Activated naive CD4-positive, alpha-beta T cell treated with Interleukin-2 at 50 U/mL for 16 hours (primary cell): Measurements from ENCODE around the gene PPP4R2.
"Not testable (repeated sequence)": the region's sequence is repeated elsewhere in the genome, so short reads cannot be mapped to it uniquely, and the experiment has no call there.

Source experiments
- DNase-seq: peaks from one replicate; pipeline ENCODE4 v3.0.0-alpha.2; 2020

PPP4R2 gene

DNA sequence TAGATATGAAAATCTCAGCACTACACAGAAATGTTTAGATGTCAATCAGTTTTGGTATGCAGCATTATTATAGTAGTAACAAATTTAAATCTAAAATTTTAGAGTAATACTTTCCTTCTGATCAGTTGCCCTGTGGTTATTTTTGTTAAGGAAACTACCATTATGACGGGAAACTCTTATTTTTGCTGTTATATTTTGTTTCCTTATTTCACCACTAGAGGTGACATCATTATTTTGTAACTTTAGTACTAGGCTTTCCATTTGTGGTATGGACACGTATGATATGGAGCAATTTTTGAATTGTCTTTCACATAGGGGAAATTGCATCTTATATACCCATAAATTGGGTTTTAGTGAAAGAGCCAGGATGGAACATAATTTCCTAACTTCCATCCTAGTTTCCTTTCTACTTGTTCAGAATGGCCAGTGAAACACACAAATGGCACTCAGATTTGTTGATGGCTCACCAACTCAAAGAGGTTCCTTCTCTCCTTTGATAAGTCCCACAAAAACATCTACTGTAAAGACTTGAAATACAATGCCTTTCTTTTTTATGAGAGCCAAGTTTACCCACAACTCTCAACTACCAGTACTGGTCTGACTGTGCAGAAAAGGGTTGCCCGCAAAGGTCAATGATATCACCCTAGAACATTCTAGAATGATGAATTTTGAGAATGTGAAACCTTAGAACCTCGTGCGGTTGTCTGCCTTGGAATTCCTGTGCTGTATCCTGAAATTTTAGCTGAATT, 19.4 kb upstream of the PPP4R2 start:
- DNase-seq: peak; percentile 28

DNA sequence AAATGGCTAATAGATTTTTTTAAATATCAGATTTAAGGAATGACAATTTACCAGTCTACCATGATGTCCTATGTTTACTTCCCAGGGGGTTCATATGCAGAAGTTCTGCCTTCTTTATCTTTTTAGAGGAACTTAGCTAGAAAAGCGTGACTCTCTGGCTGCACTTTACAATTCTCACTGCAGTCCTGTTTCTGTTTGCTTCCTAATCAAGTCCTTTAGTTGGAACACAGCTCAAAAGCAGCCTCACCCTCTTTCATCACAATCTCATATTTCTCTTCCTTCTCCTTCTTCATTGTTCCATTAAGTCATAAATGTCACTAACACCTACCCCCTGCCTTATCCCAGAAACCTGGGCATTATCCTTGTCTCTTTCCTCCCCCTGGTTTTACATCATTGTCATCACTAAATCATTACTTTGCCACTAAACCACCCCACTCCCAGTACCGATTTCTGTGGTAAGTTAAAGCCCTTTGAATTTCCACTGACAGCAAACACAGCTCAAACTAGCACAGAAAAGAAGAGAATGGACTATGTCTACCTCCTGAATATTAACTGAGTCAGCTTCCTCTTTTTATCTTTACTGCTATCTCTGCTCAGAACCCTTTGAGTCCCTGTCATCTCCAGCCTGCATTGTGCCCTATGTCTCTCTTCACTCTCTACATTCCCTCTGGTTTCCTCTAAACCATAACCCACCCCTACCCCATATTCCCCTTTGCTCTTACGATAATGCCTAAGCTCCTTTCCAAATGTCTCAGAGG, 13.8 kb upstream of the PPP4R2 start:
- no peak for DNase-seq

DNA sequence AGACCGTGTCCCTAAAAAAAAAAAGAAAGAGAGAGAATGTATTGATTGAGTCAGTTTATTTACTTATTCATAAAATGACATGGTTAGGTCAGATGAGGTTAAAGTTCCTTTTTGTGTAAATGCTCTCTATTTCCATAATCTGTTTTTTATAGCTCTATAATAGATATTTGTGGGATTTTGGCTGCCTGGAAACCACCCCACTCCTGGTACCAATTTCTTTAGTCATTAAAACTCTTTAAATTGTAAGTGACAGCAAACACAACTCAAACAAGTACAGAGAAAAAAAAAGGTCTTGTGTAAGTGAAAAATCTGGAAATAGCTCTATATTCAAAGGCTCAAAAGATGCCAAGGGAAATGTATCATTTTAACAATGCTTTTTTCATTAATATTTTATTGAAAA, 11.0 kb upstream of the PPP4R2 start:
- no peak for DNase-seq

DNA sequence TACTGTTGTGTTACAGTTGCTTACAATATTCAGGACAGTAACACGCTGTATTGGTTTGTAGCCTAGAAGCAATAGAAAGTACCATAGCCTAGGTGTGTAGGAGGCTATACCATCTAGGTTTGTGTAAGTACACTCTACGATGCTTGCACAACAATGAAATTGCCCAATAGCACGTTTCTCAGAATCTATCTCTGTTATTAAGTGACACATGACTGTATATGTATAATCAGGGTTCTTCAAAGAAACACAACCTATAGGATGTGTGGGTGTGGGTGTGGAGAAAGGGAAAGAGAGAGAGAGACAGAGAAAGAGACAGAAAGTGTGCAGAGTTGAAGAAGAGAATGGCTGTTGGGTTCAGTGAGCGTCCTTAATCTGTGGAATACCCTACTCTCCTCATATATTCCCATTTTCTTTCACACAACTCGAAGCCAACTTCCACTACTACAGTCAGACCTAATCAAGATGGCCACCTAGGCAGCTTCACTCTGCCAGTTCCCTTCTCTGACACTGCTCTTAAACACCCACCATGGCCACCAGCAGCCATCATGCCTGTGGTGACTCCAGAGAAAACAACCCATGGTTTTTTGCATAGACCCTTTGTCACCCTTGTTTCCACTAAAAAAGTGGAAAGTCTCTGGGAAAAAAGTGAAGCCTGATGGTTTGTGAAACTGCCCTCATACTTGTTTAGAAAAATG, 5.8 kb upstream of the PPP4R2 start:
- no peak for DNase-seq

DNA sequence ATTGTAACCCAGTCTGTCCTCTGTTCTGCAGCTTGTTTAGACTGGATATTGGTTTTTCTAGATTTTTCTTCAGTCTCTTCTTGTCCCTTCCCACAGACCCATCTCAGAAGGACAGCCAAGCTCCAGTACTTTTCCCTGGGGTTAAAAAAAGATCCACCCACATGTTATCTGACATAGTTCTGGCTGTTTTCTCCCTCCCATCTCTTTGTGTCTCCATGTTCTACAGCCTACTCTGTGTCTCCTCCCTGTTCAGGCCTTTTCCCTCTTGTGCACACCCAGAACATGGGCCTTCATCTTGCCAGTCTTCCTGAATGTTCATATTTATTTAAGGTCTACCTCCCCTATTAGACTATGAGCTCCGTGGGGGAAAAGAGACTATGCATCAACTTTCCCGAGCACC, 5.1 kb upstream of the PPP4R2 start:
- DNase-seq: no peak

DNA sequence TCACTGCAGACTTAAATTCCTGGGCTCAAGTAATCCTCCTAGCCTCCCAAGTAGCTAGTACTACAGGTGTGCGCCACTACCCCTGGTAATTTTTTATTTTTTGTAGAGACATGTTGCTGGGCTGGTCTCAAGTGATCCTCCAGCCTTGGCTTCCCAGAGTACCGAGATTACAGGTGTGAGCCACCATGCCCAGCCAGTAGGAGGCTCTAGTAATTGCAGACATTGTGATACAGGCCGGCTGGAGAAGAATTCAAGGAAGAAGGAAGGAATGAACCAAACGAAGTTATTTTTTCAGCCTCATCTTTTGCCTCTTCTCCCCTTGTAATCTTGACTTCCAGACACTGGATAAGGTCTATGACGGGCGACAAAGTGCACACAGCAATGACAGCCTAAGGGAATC, 3.2 kb upstream of the PPP4R2 start:
- DNase-seq: no peak

DNA sequence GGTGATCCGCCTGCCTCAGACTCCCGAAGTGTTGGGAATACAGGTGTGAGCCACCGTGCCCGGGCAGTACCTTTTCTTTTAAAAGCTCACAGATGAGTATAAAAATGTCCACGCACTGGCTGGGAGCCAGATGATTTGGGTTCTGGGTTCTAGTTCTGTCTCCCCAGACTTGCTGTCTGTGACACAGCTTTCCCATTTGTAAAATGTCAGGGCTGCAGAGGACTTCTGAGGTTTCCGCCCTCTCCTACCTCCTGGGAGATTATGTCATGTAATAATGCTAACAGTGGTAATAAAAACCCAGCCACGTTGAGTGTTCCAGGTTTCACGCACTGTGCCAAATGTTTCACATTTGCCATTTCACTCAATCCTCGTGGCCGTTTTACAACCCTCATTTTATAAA, 1.3 kb upstream of the PPP4R2 start:
- no peak for DNase-seq

DNA sequence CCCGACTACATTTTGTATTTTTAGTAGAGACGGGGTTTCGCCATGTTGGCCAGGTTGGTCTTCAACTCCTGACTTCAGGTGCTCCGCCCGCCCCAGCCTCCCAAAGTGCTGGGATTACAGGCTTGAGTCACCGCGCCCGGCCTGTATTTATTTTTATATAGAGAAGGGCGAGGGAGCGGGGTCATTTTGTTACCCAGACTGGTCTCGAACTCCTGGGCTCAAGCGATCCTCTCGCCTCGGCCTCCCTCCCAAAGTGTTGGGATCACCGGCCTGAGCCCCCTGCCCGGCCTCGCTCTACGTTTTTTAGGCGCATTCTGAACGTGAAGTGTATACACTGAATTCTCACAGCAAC, 514 bp upstream of the PPP4R2 start:
- no peak for DNase-seq

DNA sequence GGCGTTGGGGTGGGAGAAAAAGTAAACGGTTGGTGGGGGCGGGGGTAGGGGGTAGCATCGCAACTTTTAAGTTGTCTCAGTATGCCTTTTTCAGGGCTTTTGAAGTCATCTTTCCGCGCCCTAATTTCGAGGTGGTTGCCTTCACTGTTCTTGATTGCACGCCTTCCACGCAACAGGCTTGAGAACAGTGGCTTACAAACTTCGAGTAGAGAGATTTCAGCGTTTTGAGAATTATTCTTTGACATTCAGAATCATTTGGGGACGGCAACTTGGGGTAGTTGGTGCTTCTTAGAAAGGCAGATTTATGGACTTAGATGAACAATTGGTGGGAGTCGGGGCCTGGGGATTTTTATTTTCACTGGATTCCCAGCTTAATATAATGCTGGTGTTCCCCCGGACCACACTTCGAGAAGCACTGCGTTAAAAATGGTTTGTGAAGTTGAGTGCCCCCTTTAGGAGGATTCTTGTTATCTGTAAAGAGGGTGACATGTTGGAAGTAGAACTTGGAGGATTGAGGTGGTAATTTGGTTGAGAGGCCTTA, 880 bp downstream of the PPP4R2 start:
- peak; percentile 55 for DNase-seq

DNA sequence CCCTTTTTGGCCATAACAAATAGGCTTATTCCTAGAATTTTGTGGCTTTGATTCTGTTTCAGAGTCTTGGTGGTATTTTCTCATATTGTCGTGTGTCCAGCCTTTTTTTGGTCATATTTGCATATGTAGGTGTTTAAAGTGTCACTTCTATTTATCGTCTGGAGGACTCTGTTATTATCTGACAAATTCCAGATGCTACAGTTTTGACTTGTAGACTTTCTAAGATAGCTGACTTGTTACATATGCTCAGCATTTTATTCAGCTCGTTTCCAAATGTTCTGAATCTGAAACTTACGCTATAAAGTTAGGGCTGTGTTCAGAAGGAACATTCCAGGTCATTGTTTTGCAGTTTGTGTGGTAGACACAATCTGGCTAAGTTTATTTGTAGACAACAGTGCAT, 1.9 kb downstream of the PPP4R2 start:
- DNase-seq: no peak

DNA sequence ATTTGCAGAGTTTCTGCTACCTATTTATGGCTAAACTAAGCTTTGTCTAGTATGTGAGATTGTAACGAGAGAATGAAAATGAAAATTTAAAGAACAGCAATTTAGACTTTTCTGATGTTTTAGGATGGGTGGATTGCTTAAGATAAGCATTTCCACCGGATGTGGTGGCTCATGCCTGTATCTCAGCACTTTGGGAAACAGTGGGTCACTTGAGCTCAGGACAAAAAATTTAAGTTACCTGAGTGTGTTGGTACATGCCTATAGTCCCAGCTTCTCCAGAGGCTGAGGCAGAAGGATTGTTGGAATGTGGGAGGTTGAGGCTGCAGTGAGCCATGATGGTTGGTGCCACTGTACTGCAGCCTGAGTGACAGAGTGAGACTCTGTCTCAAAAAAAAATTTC, 3.3 kb downstream of the PPP4R2 start:
- no peak for DNase-seq

DNA sequence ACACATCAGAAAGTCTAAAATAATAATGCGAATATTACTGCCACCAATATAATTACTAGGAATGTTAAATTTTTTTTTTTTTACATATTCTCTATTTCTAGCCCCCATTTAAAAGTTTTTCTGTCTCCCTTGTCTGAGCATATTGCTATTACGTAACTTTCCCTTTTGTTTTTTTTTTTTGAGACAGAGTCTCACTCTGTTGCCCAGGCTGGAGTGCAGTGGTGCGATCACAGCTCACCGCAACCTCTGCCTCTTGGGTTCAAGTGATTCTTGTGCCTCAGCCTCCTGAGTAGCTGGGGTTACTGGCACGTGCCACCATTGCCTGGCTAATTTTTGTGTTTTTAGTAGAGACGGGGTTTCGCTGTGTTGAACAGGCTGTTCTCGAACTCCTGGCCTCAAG, 6.4 kb downstream of the PPP4R2 start:
- not testable (repeated sequence) for DNase-seq

DNA sequence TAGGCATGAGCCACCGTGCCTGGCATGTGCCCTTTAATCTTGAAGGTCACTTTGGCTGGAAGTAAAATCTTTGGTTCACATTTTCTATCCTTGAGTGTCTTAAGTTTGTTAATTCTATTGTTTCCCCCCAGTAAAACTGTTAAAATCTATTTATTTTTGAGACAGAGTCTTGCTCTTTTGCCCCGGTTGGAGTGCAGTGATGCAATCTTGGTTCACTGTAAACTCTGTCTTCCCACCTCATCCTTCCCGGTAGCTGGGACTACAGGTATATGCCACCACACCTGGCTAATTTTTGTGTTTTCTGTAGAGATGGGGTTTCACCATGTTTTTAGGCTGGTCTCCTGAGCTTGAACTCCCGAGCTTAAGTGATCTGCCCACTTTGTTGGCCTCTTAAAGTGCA, 7.7 kb downstream of the PPP4R2 start:
- no peak for DNase-seq

DNA sequence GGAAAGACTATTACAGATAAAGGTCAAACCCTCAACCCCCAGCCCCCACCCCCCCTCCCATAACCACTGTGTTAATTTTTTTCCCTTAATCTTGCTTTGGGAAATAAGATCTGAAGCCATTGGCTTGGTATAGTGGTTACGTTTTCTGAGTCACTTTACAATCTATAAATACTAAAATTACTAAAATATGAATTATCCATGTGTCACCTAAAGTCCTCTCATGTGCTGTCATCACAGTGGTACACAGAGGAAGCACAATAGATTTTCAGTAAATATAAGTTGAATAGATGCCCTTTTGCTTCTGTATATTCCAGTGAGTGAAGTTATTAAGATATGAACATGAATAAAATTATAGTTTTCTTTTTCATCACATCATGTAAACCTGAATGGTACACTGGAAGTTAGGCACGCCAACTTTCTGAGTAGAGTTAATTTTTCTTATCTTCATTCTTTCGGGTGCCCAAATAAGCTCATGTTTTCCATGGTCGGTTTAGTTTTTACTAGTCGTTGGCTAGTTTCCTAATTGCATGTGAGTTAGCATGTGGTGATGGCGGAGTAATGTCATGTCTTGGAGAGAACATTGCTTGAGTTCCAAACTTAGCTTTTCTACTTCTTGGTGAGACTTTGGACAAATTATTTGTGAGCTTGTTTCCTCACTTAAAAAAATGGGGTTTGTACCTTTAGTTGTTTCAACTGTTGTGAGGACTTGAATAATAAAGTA, 11.5 kb downstream of the PPP4R2 start:
- no peak for DNase-seq

DNA sequence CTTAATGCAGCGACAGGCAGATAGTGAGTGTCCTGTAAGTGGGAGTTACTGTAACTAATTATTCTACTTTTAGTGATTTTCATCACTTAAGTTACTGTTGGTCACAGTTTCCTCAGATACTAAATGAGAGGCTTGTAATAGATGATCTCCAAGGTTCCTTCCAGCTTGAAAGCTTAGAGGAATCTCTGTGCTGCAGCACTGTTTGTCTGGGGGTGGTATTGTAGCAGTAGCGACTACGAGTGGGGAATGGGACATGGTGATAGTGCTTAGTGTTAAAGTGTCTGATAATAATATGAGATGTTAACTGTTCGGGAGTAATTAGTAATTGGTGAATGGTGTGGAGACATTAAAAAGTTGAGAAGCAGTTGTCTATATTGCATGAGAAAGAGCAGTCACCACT, 12.4 kb downstream of the PPP4R2 start:
- no peak for DNase-seq

DNA sequence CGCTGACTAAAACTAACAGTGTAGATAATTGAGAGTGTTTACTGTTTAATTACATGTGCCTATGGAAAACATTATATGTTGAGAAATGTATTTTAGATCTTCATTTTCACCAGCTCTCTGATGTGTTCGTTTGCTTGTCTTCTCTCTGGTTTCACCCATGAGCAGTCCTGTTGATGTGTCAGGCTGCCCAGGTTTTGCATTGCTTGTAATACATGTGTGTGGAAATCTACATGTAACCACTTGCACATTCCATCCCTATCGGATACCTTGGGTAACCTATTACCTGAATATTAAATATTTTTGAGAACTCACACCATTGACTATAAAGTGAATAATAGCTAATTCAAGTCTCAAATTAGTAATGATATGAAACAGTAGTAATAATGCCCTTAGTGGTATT, 13.1 kb downstream of the PPP4R2 start:
- DNase-seq: no peak

DNA sequence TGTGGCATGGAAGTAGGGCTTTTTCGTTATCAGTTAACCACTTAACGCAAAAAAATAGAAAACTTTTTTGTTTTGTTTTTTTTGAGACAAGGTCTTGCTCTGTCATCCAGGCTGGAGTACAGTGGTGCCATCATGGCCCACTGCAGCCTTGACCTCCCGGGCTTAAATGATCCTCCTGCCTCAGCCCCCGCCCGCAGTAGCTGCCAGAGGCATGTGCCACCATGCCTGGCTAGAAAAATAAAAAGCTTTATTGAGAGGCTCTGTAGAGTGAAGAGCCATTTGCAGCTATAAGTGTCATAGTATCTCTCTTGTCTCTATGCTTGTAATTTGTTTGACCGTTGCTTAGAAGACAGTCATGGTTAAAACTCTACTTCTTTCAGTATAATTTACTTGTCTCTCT, 13.5 kb downstream of the PPP4R2 start:
- no peak for DNase-seq

DNA sequence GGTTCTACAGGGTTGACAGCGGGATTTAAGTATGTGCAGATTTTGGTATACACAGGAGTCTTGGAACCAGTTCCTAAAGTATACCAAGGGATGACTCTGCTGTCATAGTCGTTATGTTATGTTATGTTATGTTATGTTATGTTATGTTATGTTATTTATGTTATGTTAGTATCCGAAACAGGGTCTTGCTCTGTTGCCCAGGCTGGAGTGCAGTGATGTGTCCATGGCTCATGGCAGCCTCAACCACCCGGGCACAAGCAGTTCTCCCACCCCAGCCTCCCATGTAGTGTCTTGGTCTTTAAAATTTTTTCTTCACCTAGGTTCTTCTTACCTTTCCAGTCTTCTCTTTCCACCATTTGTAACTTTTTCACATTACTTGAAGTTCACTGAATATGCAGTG, 21.7 kb downstream of the PPP4R2 start:
- no peak for DNase-seq

DNA sequence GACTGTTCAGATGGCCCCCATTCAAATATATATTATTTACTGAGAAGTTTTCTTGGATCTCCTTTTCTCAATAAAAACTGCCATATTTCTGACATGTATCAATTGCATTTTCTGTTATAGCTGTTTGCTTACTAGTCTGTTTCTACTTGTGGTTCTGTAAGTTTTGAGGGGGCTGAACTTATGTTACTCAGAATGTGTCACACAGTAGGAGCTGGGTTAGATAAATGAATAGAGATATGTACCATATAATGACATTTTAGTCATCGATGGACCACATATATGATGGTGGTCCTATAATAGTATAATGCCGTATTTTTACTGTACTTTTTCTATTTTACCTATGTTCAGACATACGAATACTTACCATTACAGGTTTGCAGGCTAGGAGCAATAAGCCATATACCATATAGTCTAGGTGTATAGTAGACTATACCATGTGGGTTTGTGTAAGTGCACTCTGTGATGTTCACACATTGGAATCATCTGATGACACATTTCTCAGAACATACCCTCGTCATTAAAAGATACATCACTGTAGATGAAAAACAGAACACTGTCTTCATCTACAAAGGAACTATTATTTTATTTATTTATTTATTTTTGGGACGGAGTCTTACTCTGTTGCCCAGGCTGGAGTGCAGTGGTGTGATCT, 22.3 kb downstream of the PPP4R2 start:
- DNase-seq: no peak

DNA sequence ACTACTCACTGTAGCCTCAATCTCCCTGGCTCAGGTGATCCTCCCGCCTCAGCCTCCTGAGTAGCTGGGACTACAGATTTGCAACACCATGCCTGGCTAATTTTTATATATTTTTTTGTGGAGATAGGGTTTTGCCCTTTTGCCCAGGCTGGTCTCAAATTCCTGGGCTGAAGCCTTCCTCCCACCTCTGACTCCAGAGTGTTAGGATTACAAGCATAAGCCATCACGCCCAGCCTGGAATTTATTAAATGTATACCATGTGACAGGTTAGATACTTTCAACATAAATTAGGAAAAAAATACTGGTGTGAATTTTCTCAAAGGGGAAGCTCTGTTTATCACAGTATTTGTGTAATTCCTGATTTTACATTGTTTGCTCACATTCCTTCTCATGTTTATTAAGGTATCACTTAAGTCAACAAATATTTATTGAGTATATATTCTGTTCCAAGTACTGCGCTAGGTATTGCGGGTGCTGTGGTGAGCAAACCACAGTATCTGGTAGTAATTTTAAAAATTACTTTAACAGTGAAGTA, 24.8 kb downstream of the PPP4R2 start:
- no peak for DNase-seq

DNA sequence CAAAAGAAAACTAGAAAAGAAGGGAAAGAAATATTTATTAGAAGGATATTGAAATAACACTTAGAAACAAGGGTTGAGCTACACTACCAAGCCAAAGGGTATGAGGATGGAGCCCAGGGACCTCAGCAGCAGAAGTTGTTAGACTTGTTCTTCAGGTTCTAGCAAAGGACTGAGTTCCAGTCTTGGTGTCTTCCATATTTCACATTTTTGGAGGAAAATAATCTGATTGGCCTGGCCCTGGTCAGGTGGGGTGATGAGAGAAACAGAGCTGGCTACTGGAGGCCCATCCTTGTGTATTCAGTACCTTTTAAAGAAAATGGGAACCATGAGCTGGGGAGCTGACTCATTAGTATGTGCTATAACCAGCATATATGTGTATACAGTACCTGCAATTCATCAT, 28.2 kb downstream of the PPP4R2 start:
- no peak for DNase-seq

DNA sequence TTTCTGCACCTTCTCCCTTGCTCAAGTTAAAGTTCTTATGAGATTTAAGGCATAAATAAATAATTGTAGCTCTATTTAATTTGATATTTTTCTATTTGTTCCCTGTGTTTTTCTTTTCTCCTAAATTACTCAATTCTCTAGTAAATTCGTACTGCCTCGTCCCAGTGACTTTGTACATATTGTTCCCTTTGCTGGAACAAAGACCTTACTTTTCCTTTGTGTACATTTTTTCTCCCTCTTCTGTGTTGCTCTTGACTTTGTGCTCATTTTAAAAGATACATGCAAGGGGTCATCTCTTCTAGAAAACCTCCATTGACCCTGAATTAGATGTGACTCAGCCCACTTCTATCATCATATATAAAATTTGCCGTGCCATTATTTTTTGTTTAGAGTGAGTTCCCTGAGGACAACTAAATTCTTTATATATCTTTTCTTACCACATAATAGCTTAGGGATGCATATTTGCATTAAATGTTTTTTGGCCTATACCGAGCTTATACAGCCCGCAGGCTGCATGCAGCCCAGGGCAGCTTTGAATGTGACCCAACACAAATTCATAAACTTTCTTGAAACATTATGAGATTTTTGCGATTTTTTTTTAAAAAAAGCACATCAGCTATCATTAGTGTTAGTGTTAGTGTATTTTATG, 29.6 kb downstream of the PPP4R2 start:
- no peak for DNase-seq
